Caco-2 (cell line): Measurements from ENCODE around the gene ZNF771. TPM values are rescaled to one million over a fixed set of nuclear protein-coding genes. Genes with fewer than 3 reads are reported as not detected.

ENCODE experiments used
- BruUV-seq: library from RNA; stranded (reverse); fragments of 400-500 nt; replicated peaks from 2 replicates; lab custom pipeline; 2021; lab: Mats Ljungman, UMichigan
- CTCF ChIA-PET: fragments of 300-600 bp; sonication (Branson Sonifier 250); formaldehyde crosslinking; loops from one replicate; lab custom pipeline; 2022; ENCODE audit warnings: antibody characterized with exemption; lab: Charles Lee
- POLR2A ChIA-PET: fragments of 300-600 bp; sonication (Branson Sonifier 250); formaldehyde crosslinking; loops from one replicate; lab custom pipeline; 2022; ENCODE audit warnings: antibody characterized with exemption; lab: Charles Lee
- DNase-seq, 2 experiments: peaks; one replicate each; pipeline versions ENCODE4 v3.0.0 to v3.0.0-alpha.2; 2020 to 2022
- H3K27me3 ChIP-seq: replicated peaks from 2 replicates; pipeline ENCODE4 v1.6.0; 2011; ENCODE audit warnings: low read length; ENCODE audit not compliant: control insufficient read depth, insufficient read depth
- H3K36me3 ChIP-seq: 2 replicates; pipeline ENCODE4 v1.5.1; 2011; ENCODE audit warnings: low read length; ENCODE audit not compliant: control insufficient read depth, insufficient read depth
- H3K4me1 ChIP-seq: fragments of 250-450 bp; sonication (Bioruptor Pico); 2 replicates; pipeline ENCODE4 v1.5.1; 2020; ENCODE audit warnings: mild to moderate bottlenecking
- H3K4me3 ChIP-seq: 2 replicates; pipeline ENCODE4 v1.5.1; 2011; ENCODE audit warnings: low read depth, mild to moderate bottlenecking, control low read depth, low read length
- H3K9me3 ChIP-seq: fragments of 250-450 bp; sonication (Bioruptor Pico); 2 replicates; pipeline ENCODE4 v1.5.1; 2020; ENCODE audit warnings: mild to moderate bottlenecking, moderate library complexity
- H3K27ac Mint-ChIP-seq: one replicate; pipeline ENCODE4 v1.8.0; 2022; ENCODE audit warnings: mixed read lengths; ENCODE audit not compliant: unreplicated experiment
- H3K27me3 Mint-ChIP-seq: one replicate; pipeline ENCODE4 v1.8.0; 2022; ENCODE audit warnings: mixed read lengths; ENCODE audit not compliant: insufficient read depth, unreplicated experiment
- H3K36me3 Mint-ChIP-seq: one replicate; pipeline ENCODE4 v1.8.0; 2022; ENCODE audit warnings: mild to moderate bottlenecking, mixed read lengths; ENCODE audit not compliant: insufficient read depth, unreplicated experiment
- H3K4me1 Mint-ChIP-seq: one replicate; pipeline ENCODE4 v1.8.0; 2022; ENCODE audit warnings: low read depth, mixed read lengths; ENCODE audit not compliant: unreplicated experiment
- H3K4me3 Mint-ChIP-seq: one replicate; pipeline ENCODE4 v1.8.0; 2022; ENCODE audit warnings: mild to moderate bottlenecking, moderate library complexity, mixed read lengths; ENCODE audit not compliant: unreplicated experiment
- H3K9me3 Mint-ChIP-seq: one replicate; pipeline ENCODE4 v1.8.0; 2022; ENCODE audit warnings: mixed read lengths; ENCODE audit not compliant: unreplicated experiment
- CTCF ChIP-seq, 2 experiments: fragments of 200-600 bp in 1 of 2; IDR thresholded peaks; 1 replicate in 1 of 2; 2 replicates in 1 of 2; pipeline versions ENCODE4 v1.5.1 to v1.8.0; 2011 to 2022; ENCODE audit warnings: antibody characterized with exemption in 1 of 2, control low read depth in 1 of 2, inconsistent platforms in 1 of 2, low read depth in 1 of 2, low read length in 1 of 2, mild to moderate bottlenecking in 1 of 2, moderate library complexity in 1 of 2; ENCODE audit not compliant: insufficient read depth in 1 of 2, severe bottlenecking in 1 of 2, unreplicated experiment in 1 of 2
- intact Hi-C: fragments of 100-400 bp; cut with micrococcal nuclease; formaldehyde crosslinking; loops from one replicate; pipeline ENCODE4 v1.10.0; 2022; ENCODE audit not compliant: unreplicated experiment
- total RNA-seq: library from RNA; stranded (reverse); gene quantifications from 2 replicates; pipeline ENCODE4 v1.2.3, GENCODE V29; 2022

ZNF771 gene
- total RNA-seq, 1 experiment from 2014 or later: 5.8 TPM

GRCh38 chr16:30372038-30372712 is 35.2 kb upstream of the ZNF771 start:
- H3K4me1 Mint-ChIP-seq: peaks cover 32% of the 10 kb centered on the region
- no peaks in the 10 kb centered on the region for H3K9me3 Mint-ChIP-seq
- Histone ChIP-seq H3K4me3 (no peak overlapping the region), H3K9me3 (no peaks in the 10 kb centered on the region), H3K36me3 (no peaks in the 10 kb centered on the region), H3K4me1 (peaks cover 36% of the 10 kb centered on the region), H3K27me3 (no peaks in the 10 kb centered on the region)
- DNase-seq: no peak
- CTCF ChIA-PET: interaction anchor here (1.9 to 2.0 kb wide), 2 partner anchors 23 to 37 kb away, joined by 17 to 18 read pairs; partner anchors contain the start of gene ZNF48
- H3K27me3 Mint-ChIP-seq: no peaks in the 10 kb centered on the region
- peak overlapping the region; percentile 83 for H3K4me3 Mint-ChIP-seq
- H3K27ac Mint-ChIP-seq: peak overlapping the region; percentile 99
- BruUV-seq: no TSS peak
- POLR2A ChIA-PET: interaction anchor here (0.5 to 2.0 kb wide), 5 partner anchors 18 to 309 kb away, joined by 3 to 30 read pairs (median 10); partner anchors contain the start of genes ALDOA, CD2BP2, ZNF48 and ZNF771
- TF ChIP-seq CTCF (IDR thresholded peaks at IDR 0.05; ENCODE audit: insufficient read depth in 1 of 2, low read depth in 1 of 2, low read length in 1 of 2, severe bottlenecking in 1 of 2, unreplicated experiment in 1 of 2): no peak
- peaks cover 13% of the 10 kb centered on the region for H3K36me3 Mint-ChIP-seq
- intact Hi-C loops: no loop called here

- no TSS peak for BruUV-seq
- H3K36me3 ChIP-seq: no peaks in the 10 kb centered on the region
- CTCF ChIA-PET: no interaction called here
- no peaks in the 10 kb centered on the region for H3K9me3 ChIP-seq
- Mint-ChIP-seq H3K4me1 (peaks cover 27% of the 10 kb centered on the region), H3K9me3 (no peaks in the 10 kb centered on the region), H3K4me3 (no peak overlapping the region), H3K27ac (peak overlapping the region; percentile 99), H3K27me3 (no peaks in the 10 kb centered on the region), H3K36me3 (peaks cover 19% of the 10 kb centered on the region)
- intact Hi-C loops: no loop called here
- DNase-seq: no peak
- H3K4me1 ChIP-seq: peaks cover 32% of the 10 kb centered on the region
- POLR2A ChIA-PET: interaction anchor here (0.5 kb wide), 1 partner anchor 309 kb away, joined by 3 read pairs; no protein-coding TSS in a partner anchor
- no peaks in the 10 kb centered on the region for H3K27me3 ChIP-seq
- H3K4me3 ChIP-seq: no peak overlapping the region
- no peak for TF ChIP-seq CTCF (IDR thresholded peaks at IDR 0.05; ENCODE audit: insufficient read depth in 1 of 2, low read depth in 1 of 2, low read length in 1 of 2, severe bottlenecking in 1 of 2, unreplicated experiment in 1 of 2)
Observed at GRCh38 chr16:30372725-30373124, 34.7 kb upstream of the ZNF771 start.

GRCh38 chr16:30374538-30374937 is 32.9 kb upstream of the ZNF771 start, which contains the start of gene MYL11:
TSS of gene MYL11 (plus strand) at chr16:30374802. CDS start at chr16:30374858, 56 bp downstream.
- CTCF ChIA-PET: no interaction called here
- Histone ChIP-seq H3K4me3 (no peak within 1 kb of the TSS), H3K4me1 (peaks cover 26% of the 10 kb centered on the region), H3K36me3 (no peaks in the 10 kb centered on the region), H3K27me3 (no peaks in the 10 kb centered on the region), H3K9me3 (no peaks in the 10 kb centered on the region)
- intact Hi-C loops: no loop called here
- POLR2A ChIA-PET: no interaction called here
- TF ChIP-seq CTCF (IDR thresholded peaks at IDR 0.05; ENCODE audit: insufficient read depth in 1 of 2, low read depth in 1 of 2, low read length in 1 of 2, severe bottlenecking in 1 of 2, unreplicated experiment in 1 of 2): no peak
- Mint-ChIP-seq H3K4me3 (no peak within 1 kb of the TSS), H3K9me3 (no peaks in the 10 kb centered on the region), H3K4me1 (peaks cover 17% of the 10 kb centered on the region), H3K27me3 (no peaks in the 10 kb centered on the region), H3K27ac (peak within 1 kb of the TSS; percentile 57), H3K36me3 (peaks cover 27% of the 10 kb centered on the region)
- no peak for DNase-seq
- no TSS peak for BruUV-seq
